Subcutaneous preadipocyte (primary cell): ENCODE results near the gene DPM1. TPM values are rescaled to one million over a fixed set of nuclear protein-coding genes. Genes with fewer than 3 reads are reported as not detected.

Experiments
- total RNA-seq: library from RNA; depleted of rRNA; stranded (reverse); fragments of >200 nt; gene quantifications from 2 replicates; pipeline ENCODE4 v1.2.3, GENCODE V29; 2012

Gene DPM1
- 40.9 and 58.8 TPM in 2 replicates for total RNA-seq

GRCh38 chr20:50957798-50958614 is at the start of gene DPM1:
TSS of gene DPM1 (minus strand) at chr20:50958532. CDS start at chr20:50958523, 9 bp downstream.

GRCh38 chr20:50958615-50959542 is 547 bp upstream of the DPM1 start, which contains the start of gene MOCS3:
TSS of gene MOCS3 (plus strand) at chr20:50958818. CDS start at chr20:50958843, 25 bp downstream.

GRCh38 chr20:50931306-50932015 is 26.9 kb downstream of the DPM1 start, which contains the start of gene ADNP:
TSS of gene ADNP (minus strand) at chr20:50931437. CDS start at chr20:50903996, 27,441 bp downstream.

Other genes with a start within 250 kb of the DPM1 start
- 0.37 and 0.59 TPM in 2 replicates for gene PARD6B, start 227.0 kb downstream of the DPM1 start, total RNA-seq
- gene BCAS4, start 163.5 kb downstream of the DPM1 start, total RNA-seq = 2.6 and 3.7 TPM in 2 replicates
- gene ADNP, start 27.1 kb downstream of the DPM1 start, total RNA-seq = 23.1 and 28.7 TPM in 2 replicates
- gene MOCS3, start 286 bp upstream of the DPM1 start, total RNA-seq = 10.3 and 11.3 TPM in 2 replicates
- 4.8 and 5.5 TPM in 2 replicates for gene KCNG1, start 64.6 kb upstream of the DPM1 start, total RNA-seq